ENCODE data around the gene OR5A1.

The OR5A1 gene

GRCh38 chr11:59456661-59457060, 20.4 kb downstream of the OR5A1 start, which contains the start of gene OR4D6:
Gene OR4D6 (plus strand): TSS chr11:59456961. CDS start chr11:59456961, 0 bp downstream.
- no peaks in the 10 kb centered on the region for H3K27me3 ChIP-seq (replicated peaks; ENCODE audit: insufficient read depth, low read length)
- no peak within 1 kb of the TSS for H3K4me2 ChIP-seq (ENCODE audit: low read depth, low read length)
- H3K9me3 ChIP-seq (replicated peaks; ENCODE audit: insufficient read depth, low read length) = no peaks in the 10 kb centered on the region
- H2AFZ ChIP-seq (ENCODE audit: low read length) = no peak within 1 kb of the TSS
- H3K79me2 ChIP-seq (ENCODE audit: low read length) = no peaks in the 10 kb centered on the region
- no peak within 1 kb of the TSS for H3K27ac ChIP-seq (ENCODE audit: low read length)
- no peak within 1 kb of the TSS for H3K4me3 ChIP-seq (ENCODE audit: low read length)
- H3K9me2 ChIP-seq (replicated peaks; ENCODE audit: insufficient read depth, low read length) = no peaks in the 10 kb centered on the region
- DNase-seq = no peak
- H3K9ac ChIP-seq (ENCODE audit: low read length) = no peak within 1 kb of the TSS
- TF ChIP-seq EZH2phosphoT487 (IDR thresholded peaks at IDR 0.05; ENCODE audit: low read length) = no peak
- no peak for TF ChIP-seq EZH2 (optimal IDR thresholded peaks at IDR 0.05; ENCODE audit: low read depth, low read length)
- TF ChIP-seq, protein P1, sequence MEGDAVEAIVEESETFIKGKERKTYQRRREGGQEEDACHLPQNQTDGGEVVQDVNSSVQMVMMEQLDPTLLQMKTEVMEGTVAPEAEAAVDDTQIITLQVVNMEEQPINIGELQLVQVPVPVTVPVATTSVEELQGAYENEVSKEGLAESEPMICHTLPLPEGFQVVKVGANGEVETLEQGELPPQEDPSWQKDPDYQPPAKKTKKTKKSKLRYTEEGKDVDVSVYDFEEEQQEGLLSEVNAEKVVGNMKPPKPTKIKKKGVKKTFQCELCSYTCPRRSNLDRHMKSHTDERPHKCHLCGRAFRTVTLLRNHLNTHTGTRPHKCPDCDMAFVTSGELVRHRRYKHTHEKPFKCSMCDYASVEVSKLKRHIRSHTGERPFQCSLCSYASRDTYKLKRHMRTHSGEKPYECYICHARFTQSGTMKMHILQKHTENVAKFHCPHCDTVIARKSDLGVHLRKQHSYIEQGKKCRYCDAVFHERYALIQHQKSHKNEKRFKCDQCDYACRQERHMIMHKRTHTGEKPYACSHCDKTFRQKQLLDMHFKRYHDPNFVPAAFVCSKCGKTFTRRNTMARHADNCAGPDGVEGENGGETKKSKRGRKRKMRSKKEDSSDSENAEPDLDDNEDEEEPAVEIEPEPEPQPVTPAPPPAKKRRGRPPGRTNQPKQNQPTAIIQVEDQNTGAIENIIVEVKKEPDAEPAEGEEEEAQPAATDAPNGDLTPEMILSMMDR (IDR thresholded peaks at IDR 0.05; ENCODE audit: low read length) = no peak
- no peaks in the 10 kb centered on the region for H4K20me1 ChIP-seq (ENCODE audit: insufficient read depth, low read length)
- H3K36me3 ChIP-seq (replicated peaks; ENCODE audit: insufficient read depth, low read length) = no peaks in the 10 kb centered on the region
- no peaks in the 10 kb centered on the region for H3K4me1 ChIP-seq (ENCODE audit: low read length)
- H3F3A ChIP-seq (ENCODE audit: insufficient read depth, low read length) = no peaks in the 10 kb centered on the region

DNA sequence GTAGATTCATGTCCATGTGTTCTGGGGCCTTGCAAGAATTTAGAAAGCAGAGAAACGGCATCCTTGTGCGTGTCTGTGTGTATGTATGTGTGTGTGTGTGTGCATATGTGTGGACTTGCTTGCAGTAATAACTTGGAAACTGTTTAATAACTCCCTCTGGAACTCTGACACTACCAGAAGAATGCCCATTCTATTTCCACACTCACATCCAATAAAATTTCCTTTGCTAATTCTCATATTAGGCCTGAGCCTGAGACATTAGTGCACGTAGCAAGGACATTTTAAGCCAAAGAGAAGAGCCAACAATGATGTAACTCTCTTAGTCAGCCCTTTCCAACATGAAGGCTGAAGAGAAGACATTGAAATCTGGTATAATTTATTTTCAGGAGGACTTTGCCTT, 23.6 kb downstream of the OR5A1 start:
- Histone ChIP-seq H3K27me3 (replicated peaks; ENCODE audit: insufficient read depth, low read length) (no peaks in the 10 kb centered on the region), H3K79me2 (ENCODE audit: low read length) (no peaks in the 10 kb centered on the region), H3F3A (ENCODE audit: insufficient read depth, low read length) (no peaks in the 10 kb centered on the region), H3K27ac (ENCODE audit: low read length) (no peak overlapping the region), H4K20me1 (ENCODE audit: insufficient read depth, low read length) (no peaks in the 10 kb centered on the region), H3K4me2 (ENCODE audit: low read depth, low read length) (no peak overlapping the region), H2AFZ (ENCODE audit: low read length) (no peak overlapping the region), H3K36me3 (replicated peaks; ENCODE audit: insufficient read depth, low read length) (no peaks in the 10 kb centered on the region), H3K4me1 (ENCODE audit: low read length) (no peaks in the 10 kb centered on the region), H3K4me3 (ENCODE audit: low read length) (no peak overlapping the region), H3K9me3 (replicated peaks; ENCODE audit: insufficient read depth, low read length) (no peaks in the 10 kb centered on the region), H3K9ac (ENCODE audit: low read length) (no peak overlapping the region), H3K9me2 (replicated peaks; ENCODE audit: insufficient read depth, low read length) (no peaks in the 10 kb centered on the region)
- no peak for TF ChIP-seq EZH2phosphoT487 (IDR thresholded peaks at IDR 0.05; ENCODE audit: low read length)
- TF ChIP-seq EZH2 (optimal IDR thresholded peaks at IDR 0.05; ENCODE audit: low read depth, low read length) = no peak
- TF ChIP-seq, protein P1 (IDR thresholded peaks at IDR 0.05; ENCODE audit: low read length) = no peak
- no peak for DNase-seq

DNA sequence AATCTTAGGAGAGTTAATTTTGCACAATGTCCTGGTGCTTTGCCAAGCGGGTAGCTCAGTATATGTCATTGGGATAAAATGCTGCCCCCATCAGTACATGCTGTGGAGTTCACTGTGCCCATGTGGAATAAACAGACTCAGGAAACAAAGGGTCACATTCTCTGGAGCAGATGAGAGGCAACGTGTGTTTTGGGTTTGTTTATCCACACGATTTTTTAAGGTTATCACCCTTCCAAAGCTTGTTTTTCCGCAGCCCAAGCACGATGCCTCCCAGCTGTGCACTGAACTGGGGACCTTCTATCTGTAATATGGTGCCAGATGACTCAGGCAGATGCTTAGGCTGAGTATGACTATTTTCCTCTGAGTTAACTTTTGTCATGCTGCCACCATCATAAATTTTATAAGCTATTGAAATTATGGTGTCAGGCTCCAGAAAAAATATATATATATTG, 26.9 kb downstream of the OR5A1 start:
- TF ChIP-seq EZH2phosphoT487 (IDR thresholded peaks at IDR 0.05; ENCODE audit: low read length) = no peak
- TF ChIP-seq, protein P1 (IDR thresholded peaks at IDR 0.05; ENCODE audit: low read length) = no peak
- no peak for TF ChIP-seq EZH2 (optimal IDR thresholded peaks at IDR 0.05; ENCODE audit: low read depth, low read length)
- no peak overlapping the region for H3K9ac ChIP-seq (ENCODE audit: low read length)
- no peak overlapping the region for H3K27ac ChIP-seq (ENCODE audit: low read length)
- H3K27me3 ChIP-seq (replicated peaks; ENCODE audit: insufficient read depth, low read length) = no peaks in the 10 kb centered on the region
- H3K4me3 ChIP-seq (ENCODE audit: low read length) = no peak overlapping the region
- no peaks in the 10 kb centered on the region for H3K9me3 ChIP-seq (replicated peaks; ENCODE audit: insufficient read depth, low read length)
- no peak for DNase-seq
- no peaks in the 10 kb centered on the region for H3K36me3 ChIP-seq (replicated peaks; ENCODE audit: insufficient read depth, low read length)
- H3K4me1 ChIP-seq (ENCODE audit: low read length) = no peaks in the 10 kb centered on the region
- H3K4me2 ChIP-seq (ENCODE audit: low read depth, low read length) = no peak overlapping the region
- H3F3A ChIP-seq (ENCODE audit: insufficient read depth, low read length) = no peaks in the 10 kb centered on the region
- no peaks in the 10 kb centered on the region for H3K79me2 ChIP-seq (ENCODE audit: low read length)
- no peaks in the 10 kb centered on the region for H4K20me1 ChIP-seq (ENCODE audit: insufficient read depth, low read length)
- H3K9me2 ChIP-seq (replicated peaks; ENCODE audit: insufficient read depth, low read length) = no peaks in the 10 kb centered on the region
- H2AFZ ChIP-seq (ENCODE audit: low read length) = no peak overlapping the region

Data from MM.1S (cell line).